ENCODE measurements around the gene SPATA18. TPM values are rescaled to one million over a fixed set of nuclear protein-coding genes. Genes with fewer than 3 reads are reported as not detected.

SPATA18 gene
- polyA plus RNA-seq, 1 donor (not counting 4 experiments of a cell fraction or from before 2014, with no cell fraction given): 5.6 TPM

- Histone ChIP-seq H2AFZ (ENCODE audit: control insufficient read depth, low read length) (no peak overlapping the region), H3K4me3 (ENCODE audit: control insufficient read depth in 2 of 3, extremely low read depth in 1 of 3, insufficient read depth in 2 of 3, low read depth in 1 of 3, low read length in 3 of 3) (no peak overlapping the region), H3K9me1 (ENCODE audit: control insufficient read depth, extremely low read depth, insufficient read depth, low read length) (no peaks in the 10 kb centered on the region), H3K27ac (ENCODE audit: control insufficient read depth, insufficient read depth, low read length) (no peak overlapping the region), H3K4me1 (ENCODE audit: control insufficient read depth, extremely low read depth, insufficient read depth, low read length) (no peaks in the 10 kb centered on the region), H3K4me2 (ENCODE audit: control insufficient read depth, extremely low read depth, insufficient read depth, low read depth, low read length) (no peak overlapping the region), H3K36me3 (ENCODE audit: control insufficient read depth in 2 of 2, extremely low read depth in 1 of 2, insufficient read depth in 2 of 2, low read length in 2 of 2) (no peaks in the 10 kb centered on the region), H3K27me3 (ENCODE audit: control insufficient read depth, extremely low read depth, insufficient read depth, low read length) (no peaks in the 10 kb centered on the region), H3K9ac (ENCODE audit: control insufficient read depth, extremely low read depth, insufficient read depth, low read length) (no peak overlapping the region), H4K20me1 (ENCODE audit: control insufficient read depth, extremely low read depth, insufficient read depth, low read length) (no peaks in the 10 kb centered on the region), H3K9me3 (ENCODE audit: control insufficient read depth, low read depth, low read length) (no peaks in the 10 kb centered on the region), H3K79me2 (ENCODE audit: control insufficient read depth, insufficient read depth, low read length) (no peaks in the 10 kb centered on the region)
- no peak for TF ChIP-seq EZH2 (IDR thresholded peaks at IDR 0.05; ENCODE audit: low read length)
- TF ChIP-seq CTCF (optimal IDR thresholded peaks at IDR 0.05 in 1 of 3, IDR thresholded peaks at IDR 0.05 in 1 of 3, conservative IDR thresholded peaks at IDR 0.05 in 1 of 3; ENCODE audit: extremely low read depth in 1 of 3, insufficient read depth in 2 of 3, low read length in 3 of 3): no peak
- FAIRE-seq: no peak
- dilution Hi-C loops (cut with MboI; ENCODE audit: extremely low pct_ligation_motif_present, low sequenced_read_pairs): no loop called here
- no peak for DNase-seq (ENCODE audit: low read depth, low spot score)
These were observed 40.7 kb downstream of the SPATA18 start for GRCh38 chr4:52091801-52092200.

GRCh38 chr4:52093466-52093865 lies 42.4 kb downstream of the SPATA18 start:
- no peak for DNase-seq (ENCODE audit: low read depth, low spot score)
- no peaks in the 10 kb centered on the region for H3K36me3 ChIP-seq (ENCODE audit: control insufficient read depth in 2 of 2, extremely low read depth in 1 of 2, insufficient read depth in 2 of 2, low read length in 2 of 2)
- H3K27me3 ChIP-seq (ENCODE audit: control insufficient read depth, extremely low read depth, insufficient read depth, low read length): no peaks in the 10 kb centered on the region
- no peaks in the 10 kb centered on the region for H3K79me2 ChIP-seq (ENCODE audit: control insufficient read depth, insufficient read depth, low read length)
- dilution Hi-C loops (cut with MboI; ENCODE audit: extremely low pct_ligation_motif_present, low sequenced_read_pairs): no loop called here
- H2AFZ ChIP-seq (ENCODE audit: control insufficient read depth, low read length): no peak overlapping the region
- H3K9me3 ChIP-seq (ENCODE audit: control insufficient read depth, low read depth, low read length): no peaks in the 10 kb centered on the region
- H3K27ac ChIP-seq (ENCODE audit: control insufficient read depth, insufficient read depth, low read length): no peak overlapping the region
- no peaks in the 10 kb centered on the region for H3K4me1 ChIP-seq (ENCODE audit: control insufficient read depth, extremely low read depth, insufficient read depth, low read length)
- H3K4me2 ChIP-seq (ENCODE audit: control insufficient read depth, extremely low read depth, insufficient read depth, low read depth, low read length): no peak overlapping the region
- TF ChIP-seq EZH2 (IDR thresholded peaks at IDR 0.05; ENCODE audit: low read length): no peak
- no peak for TF ChIP-seq CTCF (optimal IDR thresholded peaks at IDR 0.05 in 1 of 3, IDR thresholded peaks at IDR 0.05 in 1 of 3, conservative IDR thresholded peaks at IDR 0.05 in 1 of 3; ENCODE audit: extremely low read depth in 1 of 3, insufficient read depth in 2 of 3, low read length in 3 of 3)
- FAIRE-seq: no peak
- no peak overlapping the region for H3K9ac ChIP-seq (ENCODE audit: control insufficient read depth, extremely low read depth, insufficient read depth, low read length)
- no peaks in the 10 kb centered on the region for H3K9me1 ChIP-seq (ENCODE audit: control insufficient read depth, extremely low read depth, insufficient read depth, low read length)
- no peaks in the 10 kb centered on the region for H4K20me1 ChIP-seq (ENCODE audit: control insufficient read depth, extremely low read depth, insufficient read depth, low read length)
- H3K4me3 ChIP-seq (ENCODE audit: control insufficient read depth in 2 of 3, extremely low read depth in 1 of 3, insufficient read depth in 2 of 3, low read depth in 1 of 3, low read length in 3 of 3): no peak overlapping the region

Measured in keratinocyte (primary cell).